ENCODE data around the gene PHF21A. TPM values are rescaled to one million over a fixed set of nuclear protein-coding genes. Genes with fewer than 3 reads are reported as not detected.
"Not testable (repeated sequence)": the region's sequence is repeated elsewhere in the genome, so short reads cannot be mapped to it uniquely, and the experiment has no call there.

Gene PHF21A
- total RNA-seq, 1 donor from 2014 or later, result 36.2 TPM

- ATAC-seq, result peak; percentile 24
- intact Hi-C loops (cut with micrococcal nuclease); DNase-seq: not testable (repeated sequence)
Measured at GRCh38 chr11:45900175-45900800, 221.0 kb downstream of the PHF21A start.

GRCh38 chr11:45899448-45900174 lies 221.6 kb downstream of the PHF21A start:
- DNase-seq (peak; percentile 90), ATAC-seq (peak; percentile 86)
- intact Hi-C loops (cut with micrococcal nuclease), result no loop called here

GRCh38 chr11:45899086-45899447 lies 222.2 kb downstream of the PHF21A start:
- intact Hi-C loops (cut with micrococcal nuclease), result no loop called here
- ATAC-seq (no peak), DNase-seq (no peak)

GRCh38 chr11:45897556-45897955 lies 223.7 kb downstream of the PHF21A start:
- ATAC-seq (no peak), DNase-seq (no peak)
- intact Hi-C loops (cut with micrococcal nuclease), result no loop called here

GRCh38 chr11:45896422-45896984 lies 224.8 kb downstream of the PHF21A start:
- ATAC-seq (no peak), DNase-seq (no peak)
- intact Hi-C loops (cut with micrococcal nuclease), result no loop called here

- intact Hi-C loops (cut with micrococcal nuclease), result no loop called here
- DNase-seq (no peak), ATAC-seq (no peak)
Measured at GRCh38 chr11:45895553-45896259, 225.5 kb downstream of the PHF21A start.

- ATAC-seq, result no peak
Measured at GRCh38 chr11:45894555-45895247, 226.6 kb downstream of the PHF21A start.

GRCh38 chr11:45892856-45893255 lies 228.4 kb downstream of the PHF21A start:
- ATAC-seq, result peak; percentile 77
- DNase-seq, result no peak
- intact Hi-C loops (cut with micrococcal nuclease), result no loop called here

More at GRCh38 chr11:45894555-45895247, 226.6 kb downstream of the PHF21A start:
- intact Hi-C loops (cut with micrococcal nuclease), result no loop called here
- DNase-seq, result no peak

GRCh38 chr11:45890886-45891550 lies 230.2 kb downstream of the PHF21A start:
- DNase-seq (no peak), ATAC-seq (no peak)
- intact Hi-C loops (cut with micrococcal nuclease), result no loop called here

GRCh38 chr11:45889966-45890365 lies 231.3 kb downstream of the PHF21A start:
- intact Hi-C loops (cut with micrococcal nuclease), result no loop called here
- DNase-seq, result no peak
- ATAC-seq, result no peak

- no peak for DNase-seq
- intact Hi-C loops (cut with micrococcal nuclease), result no loop called here
- no peak for ATAC-seq
Measured at GRCh38 chr11:45889555-45889954, 231.7 kb downstream of the PHF21A start.

- no peak for DNase-seq
- intact Hi-C loops (cut with micrococcal nuclease), result no loop called here
- ATAC-seq, result no peak
Measured at GRCh38 chr11:45887587-45887986, 233.7 kb downstream of the PHF21A start.

GRCh38 chr11:45886816-45887520 lies 234.3 kb downstream of the PHF21A start:
- intact Hi-C loops (cut with micrococcal nuclease), result no loop called here
- ATAC-seq, result no peak
- DNase-seq, result no peak

- intact Hi-C loops (cut with micrococcal nuclease), result no loop called here
- DNase-seq (no peak), ATAC-seq (no peak)
Measured at GRCh38 chr11:45885921-45886721, 235.1 kb downstream of the PHF21A start.

GRCh38 chr11:45885274-45885920 lies 235.9 kb downstream of the PHF21A start, which contains the start of gene MAPK8IP1:
MAPK8IP1 (plus strand) TSS chr11:45885651; CDS start chr11:45885821, 170 bp downstream.
- ATAC-seq, result peak; percentile 79
- intact Hi-C loops (cut with micrococcal nuclease), result no loop called here
- peak; percentile 71 for DNase-seq

GRCh38 chr11:45884596-45885185 lies 236.6 kb downstream of the PHF21A start:
- DNase-seq (no peak), ATAC-seq (no peak)
- intact Hi-C loops (cut with micrococcal nuclease), result no loop called here

All from left ventricle myocardium superior (tissue), 1 donor.